Measurements from ENCODE around the gene LZTR1.

GRCh38 chr22:21045585-21046294, 63.6 kb downstream of the LZTR1 start, which contains the start of gene LRRC74B:
- TF ChIP-seq FOS (IDR thresholded peaks at IDR 0.05; ENCODE audit: low read depth, low read length), result no peak
- no peak for TF ChIP-seq CTCF (conservative IDR thresholded peaks at IDR 0.05; ENCODE audit: low read depth, low read length)
- TF ChIP-seq POLR2A (IDR thresholded peaks at IDR 0.05; ENCODE audit: low read depth, low read length), result no peak
- no peak for TF ChIP-seq CEBPB (IDR thresholded peaks at IDR 0.05; ENCODE audit: low read depth, low read length)
- TF ChIP-seq MXI1 (IDR thresholded peaks at IDR 0.05; ENCODE audit: borderline replicate concordance, low read depth, low read length), result peak; percentile 99
- TF ChIP-seq RAD21 (IDR thresholded peaks at IDR 0.05; ENCODE audit: low read length), result no peak
- TF ChIP-seq MAFK (IDR thresholded peaks at IDR 0.05; ENCODE audit: low read depth, low read length), result no peak
- no peak for TF ChIP-seq SMC3 (IDR thresholded peaks at IDR 0.05; ENCODE audit: low read depth, low read length)
- TF ChIP-seq ELK1 (IDR thresholded peaks at IDR 0.05; ENCODE audit: borderline replicate concordance, low read depth, low read length), result no peak
- TF ChIP-seq RCOR1 (IDR thresholded peaks at IDR 0.05; ENCODE audit: insufficient replicate concordance, low read length), result no peak
